ENCODE measurements around the gene PTPRD. TPM values are rescaled to one million over a fixed set of nuclear protein-coding genes. Genes with fewer than 3 reads are reported as not detected.

PTPRD gene
- total RNA-seq, 1 experiment from 2014 or later = not detected

DNA sequence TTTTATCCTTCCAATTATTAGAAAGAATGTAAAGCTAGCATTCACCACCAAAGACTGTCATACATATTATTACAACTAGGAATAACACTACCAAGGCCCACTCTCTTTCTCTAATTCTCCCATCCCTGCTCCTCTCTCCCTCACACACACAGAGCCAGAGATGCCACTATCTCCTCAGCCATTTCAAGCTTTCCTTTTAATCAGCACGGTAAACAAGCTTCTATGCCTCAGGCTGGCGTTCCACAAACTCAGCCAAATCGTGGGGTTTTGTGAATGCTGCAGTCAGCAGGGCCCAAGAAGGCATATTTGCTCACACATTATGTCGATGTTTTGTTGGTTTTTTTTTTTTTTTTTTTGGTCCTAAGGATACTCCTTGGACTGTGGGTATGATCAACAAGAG is 1833.3 kb downstream of the PTPRD start:
- no peaks in the 10 kb centered on the region for H3K36me3 ChIP-seq (ENCODE audit: control insufficient read depth, insufficient read depth, low read length)
- intact Hi-C loops (cut with micrococcal nuclease; ENCODE audit: unreplicated experiment) (no loop called here), in situ Hi-C loops (cut with HindIII; ENCODE audit: low pct_unique_long_range_greater_than_20kb, low sequenced_read_pairs) (no loop called here)
- ATAC-seq (no peak), DNase-seq (ENCODE audit: low read depth, low spot score) (no peak)
- H3K9me3 ChIP-seq (ENCODE audit: control insufficient read depth, insufficient read depth, low read depth, low read length) = no peaks in the 10 kb centered on the region
- TF ChIP-seq SIN3A (IDR thresholded peaks at IDR 0.05; ENCODE audit: borderline replicate concordance, insufficient read depth, low read depth, low read length) = no peak
- TF ChIP-seq TCF7L2 (IDR thresholded peaks at IDR 0.05; ENCODE audit: low read depth, low read length) = no peak
- TF ChIP-seq, protein P1, sequence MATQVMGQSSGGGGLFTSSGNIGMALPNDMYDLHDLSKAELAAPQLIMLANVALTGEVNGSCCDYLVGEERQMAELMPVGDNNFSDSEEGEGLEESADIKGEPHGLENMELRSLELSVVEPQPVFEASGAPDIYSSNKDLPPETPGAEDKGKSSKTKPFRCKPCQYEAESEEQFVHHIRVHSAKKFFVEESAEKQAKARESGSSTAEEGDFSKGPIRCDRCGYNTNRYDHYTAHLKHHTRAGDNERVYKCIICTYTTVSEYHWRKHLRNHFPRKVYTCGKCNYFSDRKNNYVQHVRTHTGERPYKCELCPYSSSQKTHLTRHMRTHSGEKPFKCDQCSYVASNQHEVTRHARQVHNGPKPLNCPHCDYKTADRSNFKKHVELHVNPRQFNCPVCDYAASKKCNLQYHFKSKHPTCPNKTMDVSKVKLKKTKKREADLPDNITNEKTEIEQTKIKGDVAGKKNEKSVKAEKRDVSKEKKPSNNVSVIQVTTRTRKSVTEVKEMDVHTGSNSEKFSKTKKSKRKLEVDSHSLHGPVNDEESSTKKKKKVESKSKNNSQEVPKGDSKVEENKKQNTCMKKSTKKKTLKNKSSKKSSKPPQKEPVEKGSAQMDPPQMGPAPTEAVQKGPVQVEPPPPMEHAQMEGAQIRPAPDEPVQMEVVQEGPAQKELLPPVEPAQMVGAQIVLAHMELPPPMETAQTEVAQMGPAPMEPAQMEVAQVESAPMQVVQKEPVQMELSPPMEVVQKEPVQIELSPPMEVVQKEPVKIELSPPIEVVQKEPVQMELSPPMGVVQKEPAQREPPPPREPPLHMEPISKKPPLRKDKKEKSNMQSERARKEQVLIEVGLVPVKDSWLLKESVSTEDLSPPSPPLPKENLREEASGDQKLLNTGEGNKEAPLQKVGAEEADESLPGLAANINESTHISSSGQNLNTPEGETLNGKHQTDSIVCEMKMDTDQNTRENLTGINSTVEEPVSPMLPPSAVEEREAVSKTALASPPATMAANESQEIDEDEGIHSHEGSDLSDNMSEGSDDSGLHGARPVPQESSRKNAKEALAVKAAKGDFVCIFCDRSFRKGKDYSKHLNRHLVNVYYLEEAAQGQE (IDR thresholded peaks at IDR 0.05; ENCODE audit: insufficient read depth in 1 of 2, low read depth in 2 of 2, low read length in 1 of 2) = no peak
- TF ChIP-seq POLR2AphosphoS5 (IDR thresholded peaks at IDR 0.05; ENCODE audit: low read depth, low read length) = no peak
- TF ChIP-seq, protein P2, sequence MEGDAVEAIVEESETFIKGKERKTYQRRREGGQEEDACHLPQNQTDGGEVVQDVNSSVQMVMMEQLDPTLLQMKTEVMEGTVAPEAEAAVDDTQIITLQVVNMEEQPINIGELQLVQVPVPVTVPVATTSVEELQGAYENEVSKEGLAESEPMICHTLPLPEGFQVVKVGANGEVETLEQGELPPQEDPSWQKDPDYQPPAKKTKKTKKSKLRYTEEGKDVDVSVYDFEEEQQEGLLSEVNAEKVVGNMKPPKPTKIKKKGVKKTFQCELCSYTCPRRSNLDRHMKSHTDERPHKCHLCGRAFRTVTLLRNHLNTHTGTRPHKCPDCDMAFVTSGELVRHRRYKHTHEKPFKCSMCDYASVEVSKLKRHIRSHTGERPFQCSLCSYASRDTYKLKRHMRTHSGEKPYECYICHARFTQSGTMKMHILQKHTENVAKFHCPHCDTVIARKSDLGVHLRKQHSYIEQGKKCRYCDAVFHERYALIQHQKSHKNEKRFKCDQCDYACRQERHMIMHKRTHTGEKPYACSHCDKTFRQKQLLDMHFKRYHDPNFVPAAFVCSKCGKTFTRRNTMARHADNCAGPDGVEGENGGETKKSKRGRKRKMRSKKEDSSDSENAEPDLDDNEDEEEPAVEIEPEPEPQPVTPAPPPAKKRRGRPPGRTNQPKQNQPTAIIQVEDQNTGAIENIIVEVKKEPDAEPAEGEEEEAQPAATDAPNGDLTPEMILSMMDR (IDR thresholded peaks at IDR 0.05) = no peak
- ChIA-PET POLR2A (no interaction called here), CTCF (no interaction called here)
- H3K27ac ChIP-seq (ENCODE audit: low read length) = no peak overlapping the region
- no TSS peak for BruUV-seq (replicated peaks)
- H3K4me1 ChIP-seq (ENCODE audit: control insufficient read depth, insufficient read depth, low read length) = no peaks in the 10 kb centered on the region
- H3K27me3 ChIP-seq (ENCODE audit: control insufficient read depth, insufficient read depth, low read length) = no peaks in the 10 kb centered on the region
- H3K4me3 ChIP-seq (ENCODE audit: low read depth in 2 of 2, low read length in 2 of 2) = no peak overlapping the region

DNA sequence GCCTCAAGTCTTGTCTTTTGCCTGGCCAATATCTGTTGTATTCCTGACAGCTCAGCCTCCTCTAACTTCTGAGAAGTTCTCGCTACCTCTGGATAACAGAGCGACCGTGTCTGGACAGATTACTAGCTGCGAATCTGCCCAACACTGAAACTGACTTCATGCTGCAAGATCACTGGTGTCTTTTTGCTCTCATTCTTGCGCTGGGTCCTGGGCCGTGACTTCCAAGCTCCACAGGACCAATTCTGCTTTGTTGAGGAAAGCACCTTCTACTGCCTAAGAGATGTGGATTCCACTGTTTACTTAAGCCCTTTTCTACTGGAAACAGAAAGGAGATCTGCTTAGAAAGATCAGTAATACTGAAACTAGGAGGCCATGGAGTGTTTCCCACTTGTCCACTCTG is 1834.4 kb downstream of the PTPRD start:
- no peak for TF ChIP-seq POLR2AphosphoS5 (IDR thresholded peaks at IDR 0.05; ENCODE audit: low read depth, low read length)
- no peak for TF ChIP-seq TCF7L2 (IDR thresholded peaks at IDR 0.05; ENCODE audit: low read depth, low read length)
- TF ChIP-seq, protein P1 (IDR thresholded peaks at IDR 0.05; ENCODE audit: insufficient read depth in 1 of 2, low read depth in 2 of 2, low read length in 1 of 2) = no peak
- ATAC-seq = no peak
- DNase-seq (ENCODE audit: low read depth, low spot score) = no peak
- no TSS peak for BruUV-seq (replicated peaks)
- no peak overlapping the region for H3K4me3 ChIP-seq (ENCODE audit: low read depth in 2 of 2, low read length in 2 of 2)
- H3K36me3 ChIP-seq (ENCODE audit: control insufficient read depth, insufficient read depth, low read length) = no peaks in the 10 kb centered on the region
- ChIA-PET CTCF (no interaction called here), POLR2A (no interaction called here)
- no peaks in the 10 kb centered on the region for H3K9me3 ChIP-seq (ENCODE audit: control insufficient read depth, insufficient read depth, low read depth, low read length)
- intact Hi-C loops (cut with micrococcal nuclease; ENCODE audit: unreplicated experiment) = no loop called here
- in situ Hi-C loops (cut with HindIII; ENCODE audit: low pct_unique_long_range_greater_than_20kb, low sequenced_read_pairs) = no loop called here
- no peak overlapping the region for H3K27ac ChIP-seq (ENCODE audit: low read length)
- H3K27me3 ChIP-seq (ENCODE audit: control insufficient read depth, insufficient read depth, low read length) = no peaks in the 10 kb centered on the region
- no peaks in the 10 kb centered on the region for H3K4me1 ChIP-seq (ENCODE audit: control insufficient read depth, insufficient read depth, low read length)
